ENCODE measurements around the gene DRAM1. TPM values are rescaled to one million over a fixed set of nuclear protein-coding genes. Genes with fewer than 3 reads are reported as not detected.

Gene DRAM1
- polyA plus RNA-seq, 2 of the 4 experiments (the other 2 are of a cell fraction): 28.0 to 39.1 TPM

- no peak for TF ChIP-seq USF2 (IDR thresholded peaks at IDR 0.05)
- TF ChIP-seq EHF (CRISPR knock-in tag; IDR thresholded peaks at IDR 0.05): no peak
- no peak for TF ChIP-seq CHD4 (IDR thresholded peaks at IDR 0.05; ENCODE audit: borderline replicate concordance)
- TF ChIP-seq FOSL2 (IDR thresholded peaks at IDR 0.05): no peak
- no peak for TF ChIP-seq FOSL2 (CRISPR knock-in tag; IDR thresholded peaks at IDR 0.05)
- TF ChIP-seq RAD21 (conservative IDR thresholded peaks at IDR 0.05 in 1 of 2, IDR thresholded peaks at IDR 0.05 in 1 of 2): no peak
These were observed 73.8 kb downstream of the DRAM1 start (continued) for GRCh38 chr12:101951002-101951670.

GRCh38 chr12:101954113-101954512 lies 76.7 kb downstream of the DRAM1 start:
- no peaks in the 10 kb centered on the region for H3K4me1 ChIP-seq
- TF ChIP-seq CEBPB (IDR thresholded peaks at IDR 0.05) (no peak), FOXS1 (CRISPR knock-in tag; IDR thresholded peaks at IDR 0.05) (no peak), ZC3H11A (IDR thresholded peaks at IDR 0.05) (no peak), CTCF (IDR thresholded peaks at IDR 0.05) (no peak), TFCP2L1 (CRISPR knock-in tag; IDR thresholded peaks at IDR 0.05) (no peak), CHD4 (IDR thresholded peaks at IDR 0.05; ENCODE audit: borderline replicate concordance) (no peak), BCL3 (IDR thresholded peaks at IDR 0.05) (no peak), HDAC2 (IDR thresholded peaks at IDR 0.05) (no peak), CHD2 (IDR thresholded peaks at IDR 0.05; ENCODE audit: low read length, partially characterized antibody) (no peak), E2F6 (IDR thresholded peaks at IDR 0.05; ENCODE audit: borderline replicate concordance, low read depth) (no peak), RFX5 (IDR thresholded peaks at IDR 0.05) (no peak), RARB (CRISPR knock-in tag; IDR thresholded peaks at IDR 0.05) (no peak), HOXB5 (CRISPR knock-in tag; IDR thresholded peaks at IDR 0.05) (no peak), NPAS2 (CRISPR knock-in tag; IDR thresholded peaks at IDR 0.05; ENCODE audit: borderline replicate concordance) (no peak), EP300 (IDR thresholded peaks at IDR 0.05) (no peak), POLR2A (IDR thresholded peaks at IDR 0.05; ENCODE audit: low read length) (no peak), MAFK (IDR thresholded peaks at IDR 0.05; ENCODE audit: partially characterized antibody) (no peak)
- no peak overlapping the region for H3K4me2 ChIP-seq
- DNase-seq (ENCODE audit: low read depth in 1 of 2, low spot score in 1 of 2): no peak
- no peaks in the 10 kb centered on the region for H3K9me3 ChIP-seq
- FAIRE-seq: no peak
- no peak overlapping the region for H3K27ac ChIP-seq
- no peak overlapping the region for H3K4me3 ChIP-seq
- ChIA-PET POLR2A (no interaction called here), CTCF (interaction anchor here (0.6 to 1.7 kb wide), 5 partner anchors 9 to 857 kb away, joined by 3 to 5 read pairs (median 5); no protein-coding TSS in a partner anchor)
- 84% methylated on average over 1 of the region's 1 CpG for WGBS (ENCODE audit: missing lambda C conversion rate)
- no peak for ATAC-seq

GRCh38 chr12:101954676-101955075 lies 77.3 kb downstream of the DRAM1 start:
- Histone ChIP-seq H3K27ac (no peak overlapping the region), H3K9me3 (peaks cover 4% of the 10 kb centered on the region; the same call in 1 of the 3 replicates), H3K4me2 (no peak overlapping the region), H3K4me1 (no peaks in the 10 kb centered on the region), H3K4me3 (no peak overlapping the region)
- WGBS (ENCODE audit: missing lambda C conversion rate): 11% methylated on average over 1 of the region's 1 CpG
- CTCF ChIA-PET: interaction anchor here (0.8 to 1.8 kb wide), 4 partner anchors 9 to 856 kb away, joined by 3 to 5 read pairs (median 4); no protein-coding TSS in a partner anchor
- FAIRE-seq (no peak), ATAC-seq (no peak), DNase-seq (ENCODE audit: low read depth in 1 of 2, low spot score in 1 of 2) (no peak)
- POLR2A ChIA-PET: no interaction called here
- TF ChIP-seq EHMT2 (IDR thresholded peaks at IDR 0.05; ENCODE audit: low read depth) (no peak), HEYL (CRISPR knock-in tag; IDR thresholded peaks at IDR 0.05) (no peak), POLR2AphosphoS2 (conservative IDR thresholded peaks at IDR 0.05; ENCODE audit: low read length) (no peak), CHD4 (IDR thresholded peaks at IDR 0.05; ENCODE audit: borderline replicate concordance) (no peak), TFCP2L1 (CRISPR knock-in tag; IDR thresholded peaks at IDR 0.05) (no peak), BHLHE40 (IDR thresholded peaks at IDR 0.05; ENCODE audit: low read depth, low read length) (no peak), SMC3 (IDR thresholded peaks at IDR 0.05) (no peak), NFE2L2 (conservative IDR thresholded peaks at IDR 0.05; ENCODE audit: low read length) (no peak), HOXA7 (CRISPR knock-in tag; IDR thresholded peaks at IDR 0.05) (no peak), ATOH8 (CRISPR knock-in tag; IDR thresholded peaks at IDR 0.05; ENCODE audit: low read depth) (no peak), HMGXB4 (CRISPR knock-in tag; IDR thresholded peaks at IDR 0.05; ENCODE audit: borderline replicate concordance) (no peak)

All from A549 (cell line).